Activated T-helper 17 cell treated with anti-CD3 and anti-CD28 coated beads, Interleukin-2, amount 50 U/mL, for 72 hours (primary cell): ENCODE data around the gene SPOCD1. TPM values are rescaled to one million over a fixed set of nuclear protein-coding genes. Genes with fewer than 3 reads are reported as not detected.

Source experiments
- ATAC-seq: fragments of 150-1000 bp; cut with Tn5 transposase; replicated peaks from 2 replicates; pipeline ENCODE4 v1.10.0; 2021; ENCODE audit warnings: mild to moderate bottlenecking, moderate library complexity
- H3K27ac Mint-ChIP-seq: one replicate; pipeline ENCODE4 v1.8.0; 2022; ENCODE audit warnings: mixed read lengths
- H3K27me3 Mint-ChIP-seq: one replicate; pipeline ENCODE4 v1.8.0; 2022; ENCODE audit warnings: mixed read lengths
- H3K36me3 Mint-ChIP-seq: one replicate; pipeline ENCODE4 v1.8.0; 2022; ENCODE audit warnings: low read depth, mild to moderate bottlenecking, mixed read lengths
- H3K4me1 Mint-ChIP-seq: one replicate; pipeline ENCODE4 v1.8.0; 2022; ENCODE audit warnings: mixed read lengths
- H3K4me3 Mint-ChIP-seq: one replicate; pipeline ENCODE4 v1.8.0; 2022; ENCODE audit warnings: mild to moderate bottlenecking, mixed read lengths
- H3K9me3 Mint-ChIP-seq: one replicate; pipeline ENCODE4 v1.8.0; 2022; ENCODE audit warnings: mixed read lengths
- total RNA-seq, 2 donors: library from RNA; stranded (reverse); gene quantifications; one replicate each; pipeline ENCODE4 v1.2.3, GENCODE V29; 2022

SPOCD1 gene
- total RNA-seq, 2 donors from 2014 or later = 0.84 to 1.8 TPM

DNA sequence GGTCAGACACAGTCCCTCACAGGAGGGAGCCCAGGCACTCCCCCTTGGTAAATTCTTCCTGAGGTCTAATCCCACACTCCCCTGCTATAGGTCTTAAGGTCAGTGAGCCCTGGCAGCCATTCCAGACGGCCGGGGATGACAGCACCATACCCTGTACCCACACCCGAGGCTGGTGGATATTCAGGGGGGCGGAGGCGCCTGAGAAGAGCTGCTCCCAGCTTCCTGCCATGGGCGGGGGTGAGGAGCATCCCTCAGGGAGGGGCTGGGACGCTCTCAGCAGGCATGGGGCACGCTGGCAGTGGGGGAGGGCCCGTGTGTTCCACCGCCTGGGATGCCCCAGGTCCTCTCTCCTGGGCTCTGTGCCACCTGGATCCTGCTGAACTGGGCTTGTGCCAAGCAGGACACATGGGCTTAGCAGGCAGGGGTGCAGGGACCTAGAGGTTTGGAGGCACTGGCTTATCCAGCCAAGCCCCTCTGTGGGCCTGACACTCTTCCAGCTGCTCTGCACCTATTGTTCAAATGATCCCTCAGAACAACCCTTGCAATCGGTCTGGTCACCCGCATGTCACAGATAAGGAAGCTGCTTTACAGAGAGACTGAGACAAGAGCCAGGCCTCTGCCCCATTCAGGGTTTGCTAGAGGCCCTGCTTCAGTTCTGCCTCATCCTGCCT lies 46.0 kb downstream of the SPOCD1 start:
- Mint-ChIP-seq H3K36me3 (peaks cover 6% of the 10 kb centered on the region), H3K27ac (peak overlapping the region; percentile 89), H3K9me3 (no peaks in the 10 kb centered on the region), H3K4me3 (peak overlapping the region; percentile 95), H3K27me3 (peaks cover 16% of the 10 kb centered on the region), H3K4me1 (peaks cover 43% of the 10 kb centered on the region)
- ATAC-seq = no peak

DNA sequence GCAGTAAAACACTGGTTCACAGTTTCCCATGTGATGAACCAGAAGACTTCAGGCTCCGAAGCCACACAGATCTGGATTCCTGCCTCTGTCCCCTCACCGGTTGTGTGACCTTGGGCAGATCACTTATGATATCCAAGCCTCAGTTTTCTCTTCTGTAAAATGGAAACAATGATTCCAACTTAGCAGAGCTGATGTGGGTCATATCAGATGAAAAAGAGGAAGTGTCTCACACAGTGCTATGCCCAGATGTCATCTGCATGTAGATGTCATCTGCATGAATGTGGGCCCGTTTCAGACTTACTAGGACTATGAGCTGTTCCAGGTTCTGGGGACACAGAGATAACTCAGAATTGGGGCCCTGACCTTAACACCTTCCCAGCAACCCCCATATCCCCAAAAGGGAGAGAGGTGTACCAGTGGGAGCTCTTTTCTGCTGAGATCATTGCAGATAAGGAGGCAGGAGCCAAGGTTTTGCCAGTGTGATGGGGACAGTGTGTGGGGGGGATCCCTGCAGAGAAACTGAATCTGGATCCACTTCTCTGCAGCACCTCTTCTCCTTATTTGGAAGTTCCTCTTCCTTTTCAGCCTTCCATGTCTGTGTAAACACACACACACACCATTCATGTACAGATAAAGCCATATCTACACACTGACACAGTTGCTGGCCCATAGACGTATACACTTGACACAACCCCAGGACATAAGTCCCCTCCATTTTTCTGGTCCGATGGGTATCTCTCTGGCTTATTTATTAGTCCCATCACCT lies 46.7 kb downstream of the SPOCD1 start:
- H3K27ac Mint-ChIP-seq = peak overlapping the region; percentile 89
- H3K4me3 Mint-ChIP-seq = peak overlapping the region; percentile 43
- H3K9me3 Mint-ChIP-seq = no peaks in the 10 kb centered on the region
- peaks cover 38% of the 10 kb centered on the region for H3K4me1 Mint-ChIP-seq
- peaks cover 12% of the 10 kb centered on the region for H3K27me3 Mint-ChIP-seq
- peak; percentile 83 for ATAC-seq
- peaks cover 6% of the 10 kb centered on the region for H3K36me3 Mint-ChIP-seq

DNA sequence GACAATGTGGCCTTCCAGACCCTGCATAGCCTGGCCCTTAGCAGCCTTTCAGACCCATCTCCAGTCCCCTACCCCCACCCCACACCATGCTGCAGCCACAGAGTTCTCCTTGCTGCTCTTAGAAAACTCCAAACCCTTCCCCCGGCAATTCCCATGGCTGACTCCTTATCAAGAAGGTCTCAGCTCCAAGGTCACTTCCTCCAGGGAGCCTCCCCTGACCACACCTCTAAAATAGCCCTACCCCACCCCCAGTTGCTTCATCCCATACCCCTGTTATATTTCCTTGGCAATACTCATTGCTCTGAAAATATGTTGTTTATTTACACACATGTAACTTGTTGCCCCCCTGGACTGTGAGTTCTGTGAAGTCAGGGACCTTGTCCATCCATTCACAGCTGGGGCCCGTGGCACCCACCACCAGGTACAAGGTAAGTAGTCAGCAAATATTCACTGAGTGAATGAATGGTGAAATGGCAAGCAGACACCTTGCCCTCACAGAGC lies 47.4 kb downstream of the SPOCD1 start:
- Mint-ChIP-seq H3K9me3 (no peaks in the 10 kb centered on the region), H3K4me3 (peak overlapping the region; percentile 43), H3K27me3 (peaks cover 9% of the 10 kb centered on the region), H3K27ac (peak overlapping the region; percentile 89), H3K36me3 (peaks cover 6% of the 10 kb centered on the region), H3K4me1 (peaks cover 34% of the 10 kb centered on the region)
- ATAC-seq = no peak

DNA sequence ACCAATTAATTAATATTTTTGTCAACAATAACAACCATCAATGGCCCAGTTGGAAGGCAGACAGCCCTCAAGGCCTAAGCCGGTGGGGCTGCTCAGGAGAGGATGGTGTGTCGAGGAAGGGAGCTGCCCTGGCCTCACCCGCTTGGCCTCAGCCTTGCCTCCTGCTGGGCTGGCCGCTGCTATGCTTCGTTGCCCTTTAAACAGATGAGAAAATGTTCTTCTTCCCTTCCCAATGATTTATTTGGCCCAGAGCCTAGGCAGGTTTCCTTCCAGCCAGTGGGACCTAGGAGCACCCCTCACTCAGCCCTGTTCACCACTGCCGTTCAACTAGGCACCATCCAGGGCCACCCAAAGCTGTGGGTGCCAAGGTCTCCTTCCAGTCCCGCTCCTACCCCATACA lies 48.6 kb downstream of the SPOCD1 start:
- Mint-ChIP-seq H3K36me3 (peaks cover 3% of the 10 kb centered on the region), H3K9me3 (no peaks in the 10 kb centered on the region), H3K27me3 (peaks cover 10% of the 10 kb centered on the region), H3K27ac (no peak overlapping the region), H3K4me3 (no peak overlapping the region), H3K4me1 (peaks cover 28% of the 10 kb centered on the region)
- ATAC-seq = no peak

- Mint-ChIP-seq H3K27ac (no peak overlapping the region), H3K4me1 (peaks cover 16% of the 10 kb centered on the region)
Observed at GRCh38 chr1:31765516-31765915, 50.3 kb downstream of the SPOCD1 start.

GRCh38 chr1:31765041-31765467 lies 50.8 kb downstream of the SPOCD1 start:
- H3K27me3 Mint-ChIP-seq = peaks cover 9% of the 10 kb centered on the region
- no peaks in the 10 kb centered on the region for H3K9me3 Mint-ChIP-seq
- H3K4me1 Mint-ChIP-seq = peaks cover 16% of the 10 kb centered on the region
- H3K27ac Mint-ChIP-seq = no peak overlapping the region
- no peaks in the 10 kb centered on the region for H3K36me3 Mint-ChIP-seq
- ATAC-seq = no peak
- H3K4me3 Mint-ChIP-seq = peak overlapping the region; percentile 73

More at GRCh38 chr1:31765516-31765915, 50.3 kb downstream of the SPOCD1 start:
- no peaks in the 10 kb centered on the region for H3K36me3 Mint-ChIP-seq
- no peaks in the 10 kb centered on the region for H3K9me3 Mint-ChIP-seq
- ATAC-seq = no peak
- no peak overlapping the region for H3K4me3 Mint-ChIP-seq
- peaks cover 9% of the 10 kb centered on the region for H3K27me3 Mint-ChIP-seq

DNA sequence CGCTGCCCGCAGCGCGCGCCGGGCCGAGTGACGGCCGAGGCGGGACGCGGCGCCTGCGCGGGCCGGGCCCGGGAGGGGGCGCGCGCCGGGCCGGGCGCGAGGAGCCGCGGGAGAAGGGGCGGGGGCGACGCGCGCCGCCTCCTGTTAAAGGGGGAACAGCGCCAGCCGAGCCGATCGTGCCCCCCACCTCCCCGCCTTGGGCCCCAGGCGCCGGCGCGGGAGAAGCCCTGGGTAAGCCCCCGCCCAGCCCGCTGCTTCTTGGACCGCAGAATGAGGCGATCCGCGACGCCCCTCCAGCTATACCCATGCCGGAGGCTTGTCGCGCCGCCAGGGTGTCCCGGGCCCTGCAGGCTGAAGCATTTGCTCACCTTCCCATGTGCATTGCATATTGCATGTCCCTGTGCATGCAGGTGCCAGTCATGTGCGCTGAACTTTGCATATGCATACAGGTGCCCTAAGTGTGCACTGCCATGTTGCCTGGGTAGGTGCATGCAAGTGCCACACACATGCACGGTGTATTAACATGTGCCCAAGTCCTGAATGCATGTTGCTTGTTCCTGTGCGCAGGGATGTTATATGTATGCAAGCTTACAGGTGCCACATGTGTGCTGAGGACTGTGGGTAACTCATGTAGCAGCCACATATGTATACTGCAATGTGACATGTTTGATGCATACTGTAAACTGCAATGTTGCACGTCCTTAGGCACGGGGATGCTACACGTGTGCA lies 51.3 kb downstream of the SPOCD1 start, which contains the start of gene ADGRB2:
ADGRB2 (minus strand) TSS at position 29 of the 729 bp plus-strand sequence. CDS start 7,119 bp downstream, outside the sequence.
- ATAC-seq = no peak
- Mint-ChIP-seq H3K36me3 (no peaks in the 10 kb centered on the region), H3K27me3 (peaks cover 9% of the 10 kb centered on the region), H3K9me3 (no peaks in the 10 kb centered on the region), H3K27ac (no peak within 1 kb of the TSS), H3K4me3 (peak within 1 kb of the TSS; percentile 73), H3K4me1 (peaks cover 14% of the 10 kb centered on the region)

- ATAC-seq = peak; percentile 28
- Mint-ChIP-seq H3K27me3 (peaks cover 9% of the 10 kb centered on the region), H3K4me1 (peaks cover 7% of the 10 kb centered on the region), H3K4me3 (peak overlapping the region; percentile 67), H3K27ac (no peak overlapping the region), H3K9me3 (no peaks in the 10 kb centered on the region), H3K36me3 (no peaks in the 10 kb centered on the region)
Observed at GRCh38 chr1:31763671-31764311, 52.0 kb downstream of the SPOCD1 start.

GRCh38 chr1:31762726-31763670 lies 52.8 kb downstream of the SPOCD1 start:
- ATAC-seq = peak; percentile 72
- Mint-ChIP-seq H3K27ac (no peak overlapping the region), H3K36me3 (no peaks in the 10 kb centered on the region), H3K9me3 (no peaks in the 10 kb centered on the region), H3K4me3 (peak overlapping the region; percentile 67), H3K4me1 (no peaks in the 10 kb centered on the region), H3K27me3 (peaks cover 9% of the 10 kb centered on the region)

DNA sequence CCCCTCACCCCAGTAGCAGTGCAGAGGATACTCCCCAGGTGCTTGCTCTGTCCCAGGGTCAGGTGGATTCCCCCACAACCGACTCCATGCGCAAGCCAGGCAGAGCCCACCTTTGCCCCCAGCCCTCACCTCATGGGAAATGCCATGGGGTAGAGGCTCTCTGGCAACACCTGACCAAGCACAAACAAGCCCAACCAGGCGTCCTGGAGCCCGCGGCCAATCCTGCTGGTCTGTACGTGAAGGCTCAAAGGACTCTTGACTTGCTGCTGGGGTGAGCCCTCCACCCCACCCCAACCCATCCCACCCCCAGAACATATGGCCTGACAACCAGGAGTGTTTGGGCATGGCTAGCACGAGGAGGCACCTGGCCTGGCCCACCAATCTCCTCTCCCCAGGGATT lies 53.5 kb downstream of the SPOCD1 start:
- Mint-ChIP-seq H3K4me3 (peak overlapping the region; percentile 67), H3K36me3 (no peaks in the 10 kb centered on the region), H3K4me1 (no peaks in the 10 kb centered on the region), H3K27me3 (peaks cover 9% of the 10 kb centered on the region), H3K9me3 (no peaks in the 10 kb centered on the region), H3K27ac (no peak overlapping the region)
- ATAC-seq = no peak

GRCh38 chr1:31761883-31762282 lies 53.9 kb downstream of the SPOCD1 start:
- H3K27me3 Mint-ChIP-seq = peaks cover 9% of the 10 kb centered on the region
- H3K27ac Mint-ChIP-seq = no peak overlapping the region
- H3K36me3 Mint-ChIP-seq = no peaks in the 10 kb centered on the region
- ATAC-seq = no peak
- H3K4me3 Mint-ChIP-seq = peak overlapping the region; percentile 67
- H3K4me1 Mint-ChIP-seq = no peaks in the 10 kb centered on the region
- H3K9me3 Mint-ChIP-seq = no peaks in the 10 kb centered on the region

- no peaks in the 10 kb centered on the region for H3K36me3 Mint-ChIP-seq
- H3K4me3 Mint-ChIP-seq = peak overlapping the region; percentile 67
- H3K4me1 Mint-ChIP-seq = no peaks in the 10 kb centered on the region
- peaks cover 9% of the 10 kb centered on the region for H3K27me3 Mint-ChIP-seq
- H3K9me3 Mint-ChIP-seq = no peaks in the 10 kb centered on the region
- H3K27ac Mint-ChIP-seq = no peak overlapping the region
- peak; percentile 40 for ATAC-seq
Observed at GRCh38 chr1:31760471-31761470, 55.1 kb downstream of the SPOCD1 start.
